Epithelial cell of proximal tubule (primary cell): ENCODE data around the gene CYB5B. TPM values are rescaled to one million over a fixed set of nuclear protein-coding genes. Genes with fewer than 3 reads are reported as not detected.

Experiments
- DNase-seq: peaks from one replicate; pipeline ENCODE4 v3.0.0-alpha.2; 2011; ENCODE audit warnings: low read depth
- H3K4me3 ChIP-seq: 2 replicates; pipeline ENCODE4 v1.5.1; 2011; ENCODE audit warnings: low read depth, mild to moderate bottlenecking, low read length
- total RNA-seq: library from RNA; depleted of rRNA; stranded (reverse); fragments of >200 nt; gene quantifications from 2 replicates; pipeline ENCODE4 v1.2.3, GENCODE V29; 2015
- TF ChIP-seq, protein P1 (sequence below): conservative IDR thresholded peaks from 2 replicates; pipeline ENCODE4 v1.5.1; 2012; ENCODE audit warnings: low read depth, mild to moderate bottlenecking, low read length

CYB5B gene
- total RNA-seq, 1 donor from 2014 or later: 54.0 TPM

DNA sequence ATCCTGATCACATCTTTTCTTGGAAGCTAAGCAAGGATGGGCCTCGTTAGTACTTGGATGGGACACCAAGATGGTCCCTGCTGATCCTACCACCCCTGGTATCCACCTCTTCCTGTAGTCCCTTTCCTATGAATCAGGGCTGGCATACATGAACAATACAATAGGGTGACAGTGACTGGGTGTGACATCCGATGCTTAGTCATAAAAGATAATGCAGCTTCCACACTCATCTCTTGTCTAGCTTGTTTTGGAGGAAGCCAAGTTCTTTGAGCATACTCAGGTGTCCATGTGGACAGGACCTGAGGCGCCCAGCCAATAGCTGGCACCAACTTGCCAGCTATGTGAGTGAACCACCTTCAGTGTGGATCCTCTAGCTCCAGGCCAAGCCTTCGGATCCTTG lies 78.8 kb downstream of the CYB5B start:
- DNase-seq: no peak
- TF ChIP-seq, protein P1, sequence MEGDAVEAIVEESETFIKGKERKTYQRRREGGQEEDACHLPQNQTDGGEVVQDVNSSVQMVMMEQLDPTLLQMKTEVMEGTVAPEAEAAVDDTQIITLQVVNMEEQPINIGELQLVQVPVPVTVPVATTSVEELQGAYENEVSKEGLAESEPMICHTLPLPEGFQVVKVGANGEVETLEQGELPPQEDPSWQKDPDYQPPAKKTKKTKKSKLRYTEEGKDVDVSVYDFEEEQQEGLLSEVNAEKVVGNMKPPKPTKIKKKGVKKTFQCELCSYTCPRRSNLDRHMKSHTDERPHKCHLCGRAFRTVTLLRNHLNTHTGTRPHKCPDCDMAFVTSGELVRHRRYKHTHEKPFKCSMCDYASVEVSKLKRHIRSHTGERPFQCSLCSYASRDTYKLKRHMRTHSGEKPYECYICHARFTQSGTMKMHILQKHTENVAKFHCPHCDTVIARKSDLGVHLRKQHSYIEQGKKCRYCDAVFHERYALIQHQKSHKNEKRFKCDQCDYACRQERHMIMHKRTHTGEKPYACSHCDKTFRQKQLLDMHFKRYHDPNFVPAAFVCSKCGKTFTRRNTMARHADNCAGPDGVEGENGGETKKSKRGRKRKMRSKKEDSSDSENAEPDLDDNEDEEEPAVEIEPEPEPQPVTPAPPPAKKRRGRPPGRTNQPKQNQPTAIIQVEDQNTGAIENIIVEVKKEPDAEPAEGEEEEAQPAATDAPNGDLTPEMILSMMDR: no peak
- no peak overlapping the region for H3K4me3 ChIP-seq

GRCh38 chr16:69508033-69508755 lies 83.8 kb downstream of the CYB5B start:
- no peak overlapping the region for H3K4me3 ChIP-seq
- DNase-seq: no peak
- TF ChIP-seq, protein P1: no peak

GRCh38 chr16:69509125-69509524 lies 84.7 kb downstream of the CYB5B start:
- TF ChIP-seq, protein P1: no peak
- H3K4me3 ChIP-seq: no peak overlapping the region
- no peak for DNase-seq

- TF ChIP-seq, protein P1: no peak
These were observed 87.2 kb downstream of the CYB5B start for GRCh38 chr16:69511651-69512050.

DNA sequence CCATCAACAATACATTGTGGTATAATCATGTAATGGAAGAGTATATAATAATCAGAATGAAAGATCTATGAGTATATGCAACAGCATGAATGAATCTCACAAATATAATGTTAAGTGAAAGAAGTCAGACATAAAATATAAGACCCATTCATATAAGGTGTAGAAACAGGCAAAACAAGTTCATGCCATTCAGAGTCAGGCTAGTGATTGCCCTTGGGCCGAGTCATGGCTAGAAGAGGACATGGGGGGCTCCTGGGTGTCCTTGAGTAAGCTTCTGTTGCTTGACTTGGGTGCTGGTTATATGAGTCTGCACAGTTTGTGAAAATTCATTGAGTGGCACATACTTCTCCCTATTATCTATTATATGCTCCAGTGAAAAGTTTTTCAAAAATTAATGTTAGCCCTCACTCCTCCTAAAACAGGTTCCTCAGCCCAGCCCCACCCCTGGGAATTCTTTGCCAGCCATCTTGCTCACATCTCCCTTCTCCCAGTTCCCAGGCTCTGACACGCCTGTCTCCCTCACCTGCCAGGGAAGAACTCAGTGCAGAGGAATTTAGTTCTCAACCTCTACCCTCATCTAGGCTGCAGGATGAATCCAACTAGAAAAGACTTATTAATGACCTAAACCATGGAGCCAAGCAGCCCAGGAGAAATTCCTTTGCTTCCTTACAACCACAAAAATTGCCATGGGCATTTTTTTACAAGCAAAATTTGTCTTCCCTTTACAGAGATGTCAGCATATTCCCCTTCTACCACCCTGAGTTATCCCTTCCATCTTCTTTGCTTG lies 89.0 kb downstream of the CYB5B start:
- DNase-seq: peak; percentile 69
- no peak overlapping the region for H3K4me3 ChIP-seq
- TF ChIP-seq, protein P1: no peak

More at GRCh38 chr16:69511651-69512050, 87.2 kb downstream of the CYB5B start:
- no peak for DNase-seq
- no peak overlapping the region for H3K4me3 ChIP-seq

GRCh38 chr16:69514356-69514755 lies 89.9 kb downstream of the CYB5B start:
- no peak for DNase-seq
- TF ChIP-seq, protein P1: no peak
- H3K4me3 ChIP-seq: no peak overlapping the region

Other genes starting within 250 kb of the CYB5B start
- 5.8 and 31.0 TPM in 2 replicates for gene SNTB2, start 237.5 kb upstream of the CYB5B start, total RNA-seq
- 31.0 and 35.4 TPM in 2 replicates for gene VPS4A, start 113.3 kb upstream of the CYB5B start, total RNA-seq
- 23.8 and 36.8 TPM in 2 replicates for gene PDF, start 94.0 kb upstream of the CYB5B start, total RNA-seq
- gene COG8, start 85.1 kb upstream of the CYB5B start, total RNA-seq: 39.4 and 45.4 TPM in 2 replicates
- gene NIP7, start 84.8 kb upstream of the CYB5B start, total RNA-seq: 27.2 and 42.9 TPM in 2 replicates
- gene TMED6, start 72.8 kb upstream of the CYB5B start, total RNA-seq: not detected in 2 replicates
- 4.1 and 7.4 TPM in 2 replicates for gene TERF2, start 38.6 kb upstream of the CYB5B start, total RNA-seq
- 5.1 and 6.5 TPM in 2 replicates for gene NFAT5, start 141.3 kb downstream of the CYB5B start, total RNA-seq